AG10803 (cell line): Measurements from ENCODE around the gene GTPBP3.

Experiments used
- DNase-seq: peaks from one replicate; pipeline ENCODE4 v3.0.0; 2010; ENCODE audit warnings: low read depth
- H3K4me3 ChIP-seq: 2 replicates; pipeline ENCODE4 v1.5.1; 2011; ENCODE audit warnings: mild to moderate bottlenecking, low read length, control low read depth
- CTCF ChIP-seq: conservative IDR thresholded peaks from 2 replicates; pipeline ENCODE4 v1.5.1; 2011; ENCODE audit warnings: mild to moderate bottlenecking, low read length, control low read depth, inconsistent platforms

The GTPBP3 gene

GRCh38 chr19:17309965-17310461, 27.3 kb upstream of the GTPBP3 start:
- no peak for TF ChIP-seq CTCF
- H3K4me3 ChIP-seq, result peak overlapping the region; percentile 90
- no peak for DNase-seq

GRCh38 chr19:17311455-17312188, 25.7 kb upstream of the GTPBP3 start:
- no peak overlapping the region for H3K4me3 ChIP-seq
- TF ChIP-seq CTCF, result no peak
- peak; percentile 57 for DNase-seq

- TF ChIP-seq CTCF, result no peak
- no peak overlapping the region for H3K4me3 ChIP-seq
- DNase-seq, result no peak
Measured at GRCh38 chr19:17312189-17313113, 24.9 kb upstream of the GTPBP3 start.

- TF ChIP-seq CTCF, result no peak
- H3K4me3 ChIP-seq, result no peak overlapping the region
- DNase-seq, result no peak
Measured at GRCh38 chr19:17314007-17314593, 23.3 kb upstream of the GTPBP3 start.

GRCh38 chr19:17318966-17319365, 18.4 kb upstream of the GTPBP3 start:
- no peak overlapping the region for H3K4me3 ChIP-seq
- TF ChIP-seq CTCF, result no peak
- no peak for DNase-seq

GRCh38 chr19:17319473-17320238, 17.7 kb upstream of the GTPBP3 start:
- DNase-seq, result no peak
- TF ChIP-seq CTCF, result no peak

More at GRCh38 chr19:17319473-17320238, 17.7 kb upstream of the GTPBP3 start:
- no peak overlapping the region for H3K4me3 ChIP-seq
